Liver (tissue), 3 donors: Measurements from ENCODE around the gene B3GAT1.

Experiments used
- CTCF ChIP-seq: fragments of 150-350 bp; IDR thresholded peaks from 2 replicates; pipeline ENCODE4 v1.5.1; 2017; ENCODE audit warnings: improper control_type of control experiment, low read depth, low read length; ENCODE audit not compliant: missing input control
- EGR1 ChIP-seq, 2 donors: IDR thresholded peaks; 2 replicates each; pipeline ENCODE4 v1.6.1; 2016 to 2018; ENCODE audit warnings: antibody characterized with exemption in 2 of 2, low read depth in 2 of 2
- donor health status: healthy.
- donor health status: healthy.

- TF ChIP-seq CTCF (no peak), EGR1 (IDR thresholded peaks at IDR 0.05; ENCODE audit: low read depth in 2 of 2) (no peak)
These were observed 48.1 kb upstream of the B3GAT1 start for GRCh38 chr11:134460062-134460561.
